Activated gamma-delta T cell treated with anti-CD3 and anti-CD28 coated beads, Interleukin-2, amount 50 U/mL, for 16 hours (primary cell): Measurements from ENCODE around the gene SETD2.

Experiments
- DNase-seq: peaks from one replicate; pipeline ENCODE4 v3.0.0-alpha.2; 2020; ENCODE audit warnings: low read depth

SETD2 gene

DNA sequence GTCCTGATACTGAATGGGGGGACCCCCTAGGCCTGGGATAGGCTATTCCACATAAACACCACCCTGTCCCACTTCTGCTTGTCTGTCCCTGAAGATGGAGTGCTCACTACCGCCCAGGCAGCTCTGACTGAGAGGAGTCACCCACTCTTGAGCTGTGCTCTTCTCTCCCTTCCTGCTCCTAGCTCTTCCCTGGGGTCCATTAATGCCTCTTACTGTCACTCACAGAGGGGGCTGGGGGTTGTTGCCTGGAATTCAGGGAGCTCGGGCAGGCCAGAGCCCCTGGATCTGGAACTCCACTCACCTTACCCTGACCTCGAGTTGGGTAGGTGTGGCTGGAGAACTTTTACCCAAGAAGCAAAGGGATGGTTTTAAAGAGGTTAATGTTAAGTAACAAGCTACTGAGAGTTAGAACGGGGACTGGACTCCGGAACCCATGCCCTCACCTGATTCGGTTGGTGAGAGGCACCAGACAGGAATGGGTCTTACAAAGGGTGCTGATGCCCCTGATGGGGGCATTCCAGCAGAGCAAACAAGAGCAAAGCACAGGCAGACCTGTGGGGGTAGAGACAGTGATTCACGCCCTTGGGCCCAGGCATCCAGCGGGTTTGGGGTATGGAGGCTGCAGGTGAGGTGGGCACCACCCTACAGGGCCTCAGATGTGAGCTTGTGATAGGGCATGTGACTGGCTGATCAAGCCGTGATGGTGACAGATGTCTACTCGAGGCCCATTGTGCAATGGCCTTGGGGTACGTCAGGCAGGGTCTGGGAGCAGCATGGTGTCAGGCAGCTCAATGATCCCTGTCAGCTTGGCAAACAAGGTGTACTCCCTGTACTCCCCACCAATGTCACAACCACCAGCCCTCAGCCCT is 179.1 kb downstream of the SETD2 start:
- no peak for DNase-seq

DNA sequence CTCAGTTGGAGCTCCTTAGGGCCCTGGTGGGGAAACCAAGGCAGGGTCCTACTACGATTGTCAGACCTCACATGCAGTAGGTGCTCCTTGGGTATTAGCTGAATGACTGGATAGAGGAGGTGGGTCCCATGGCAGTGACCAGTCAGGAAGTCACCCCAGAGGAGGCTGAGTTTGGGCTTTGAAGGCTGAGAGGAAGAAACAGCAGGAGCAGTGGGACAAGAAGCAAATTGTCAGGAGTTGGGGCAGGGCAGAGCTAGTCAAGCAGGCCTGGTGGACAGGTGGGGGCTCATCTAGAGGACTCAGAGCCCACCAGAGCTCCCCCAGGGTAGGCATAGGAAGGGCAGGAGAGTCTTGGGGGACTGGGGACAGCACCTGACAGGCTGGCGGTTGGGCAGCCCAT is 181.4 kb downstream of the SETD2 start:
- DNase-seq, result no peak

DNA sequence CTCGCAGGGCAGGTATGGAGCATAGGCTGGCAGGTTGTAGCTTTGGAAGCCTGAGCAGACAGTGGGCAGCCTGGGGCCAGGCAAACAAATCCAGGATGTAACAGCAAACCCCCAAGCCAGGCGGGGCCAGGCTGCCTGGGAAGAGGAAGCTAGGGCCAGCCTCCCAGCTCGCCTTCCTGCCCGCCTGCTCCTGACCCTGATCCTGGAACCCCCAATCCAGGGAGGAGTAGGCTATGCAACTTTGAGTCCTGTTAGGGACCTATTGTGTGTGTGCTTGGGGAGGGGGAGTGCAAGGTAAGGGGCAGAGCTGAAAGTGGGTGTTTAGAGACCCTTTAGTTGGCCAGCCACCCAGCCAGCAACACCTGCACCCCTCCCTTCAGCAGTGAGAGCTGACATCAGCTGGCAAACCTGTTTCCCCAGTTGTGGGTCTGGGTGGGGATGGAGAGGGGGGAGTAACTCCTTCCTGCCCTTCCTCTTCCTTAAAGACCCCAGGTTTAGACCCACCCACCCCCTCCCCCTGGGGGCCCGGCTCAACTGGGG is 181.9 kb downstream of the SETD2 start:
- DNase-seq, result no peak

DNA sequence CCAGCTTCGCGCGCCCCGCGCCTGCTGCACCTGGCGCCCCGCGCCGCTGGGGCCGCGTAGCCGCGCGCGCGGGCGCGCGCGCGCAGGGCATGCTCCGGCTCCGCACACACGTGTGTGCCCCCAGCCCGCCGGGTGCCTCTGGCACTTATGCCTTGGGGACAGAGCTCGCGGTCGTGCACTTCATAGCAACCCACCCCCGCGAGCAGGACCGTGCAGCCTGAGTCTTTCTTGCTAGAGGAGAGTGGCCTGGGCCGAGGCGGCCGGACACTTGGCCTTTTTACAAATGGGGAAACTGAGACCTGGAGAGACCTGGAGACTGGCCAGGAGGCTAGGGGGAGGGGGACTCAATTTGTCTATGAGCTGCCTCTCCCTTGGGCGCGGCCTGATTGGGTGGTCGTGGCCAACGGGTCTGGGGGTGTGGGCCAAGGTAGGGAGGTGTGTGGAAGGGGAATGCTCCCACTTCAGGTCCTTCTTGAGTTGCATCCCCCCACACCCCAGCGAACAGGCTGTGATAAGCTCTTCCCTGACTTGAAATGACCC is 183.9 kb downstream of the SETD2 start:
- no peak for DNase-seq

DNA sequence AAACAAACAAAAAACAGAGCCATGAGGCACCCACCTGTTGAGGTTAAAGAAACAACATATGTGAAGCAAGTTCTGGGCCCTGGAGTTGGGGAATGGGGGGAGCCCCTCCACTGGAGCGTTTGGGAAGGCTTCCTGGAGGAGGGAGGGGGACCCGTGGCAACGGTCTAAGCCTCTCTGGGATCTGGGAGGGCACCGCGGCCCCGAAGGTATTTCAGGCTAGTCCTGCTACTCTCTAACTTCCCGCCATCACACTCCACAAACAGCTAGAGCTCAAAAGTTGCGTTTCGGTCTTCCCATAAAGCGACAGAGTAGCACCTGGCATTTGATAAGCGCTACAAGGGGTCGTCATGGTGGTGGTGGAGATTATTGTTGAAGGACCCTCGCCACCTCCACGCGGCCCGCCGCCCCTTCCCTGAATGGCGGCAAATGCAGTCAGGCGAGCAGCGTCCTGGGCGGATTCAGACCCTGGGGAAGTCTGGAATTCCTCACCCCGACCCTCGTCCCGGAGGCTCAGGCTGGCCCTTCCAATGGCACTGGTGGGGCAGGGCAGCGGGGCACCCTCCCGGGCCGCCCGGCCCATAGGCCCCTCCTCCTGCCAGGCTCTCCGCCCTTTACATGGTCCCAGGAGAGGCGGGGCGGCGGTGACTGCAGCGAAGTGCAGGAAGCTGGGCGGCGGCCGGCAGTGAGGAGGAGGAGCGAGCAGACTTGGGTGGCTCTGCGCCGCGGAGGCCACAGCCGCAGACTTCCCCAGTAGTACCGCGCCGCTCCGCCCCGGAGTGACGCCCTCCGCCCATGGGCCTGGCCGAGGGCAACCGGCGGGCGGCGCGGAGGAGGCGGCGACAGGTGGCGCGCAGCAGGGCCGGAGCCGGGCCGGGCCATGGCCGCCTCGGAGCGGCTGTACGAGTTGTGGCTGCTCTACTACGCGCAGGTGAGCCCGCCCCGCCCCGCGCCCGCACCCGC is 184.6 kb downstream of the SETD2 start, which contains the start of gene NBEAL2:
NBEAL2 (plus strand) TSS at position 682 of the 960 bp plus-strand sequence; CDS start at position 878, 196 bp downstream.
- DNase-seq, result peak; percentile 92

DNA sequence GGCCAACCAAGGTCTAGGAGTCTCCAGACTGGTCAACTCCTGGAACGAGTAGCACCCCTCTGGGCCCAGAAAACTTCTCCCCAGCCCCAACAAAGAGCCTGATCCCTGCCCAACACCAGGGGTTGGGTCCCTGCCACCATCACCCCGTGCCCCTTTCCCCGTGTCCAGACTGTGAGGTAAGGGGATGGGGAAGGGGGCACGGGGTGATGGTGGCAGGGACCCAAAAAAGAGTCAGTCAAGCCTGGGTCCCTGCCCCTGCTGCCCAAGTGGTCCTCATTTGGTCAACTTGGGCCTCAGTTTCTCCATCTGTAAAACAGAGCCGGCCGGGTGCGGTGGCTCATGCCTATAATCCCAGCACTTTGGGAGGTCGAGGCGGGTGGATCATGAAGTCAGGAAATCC is 185.5 kb downstream of the SETD2 start:
- DNase-seq, result no peak

DNA sequence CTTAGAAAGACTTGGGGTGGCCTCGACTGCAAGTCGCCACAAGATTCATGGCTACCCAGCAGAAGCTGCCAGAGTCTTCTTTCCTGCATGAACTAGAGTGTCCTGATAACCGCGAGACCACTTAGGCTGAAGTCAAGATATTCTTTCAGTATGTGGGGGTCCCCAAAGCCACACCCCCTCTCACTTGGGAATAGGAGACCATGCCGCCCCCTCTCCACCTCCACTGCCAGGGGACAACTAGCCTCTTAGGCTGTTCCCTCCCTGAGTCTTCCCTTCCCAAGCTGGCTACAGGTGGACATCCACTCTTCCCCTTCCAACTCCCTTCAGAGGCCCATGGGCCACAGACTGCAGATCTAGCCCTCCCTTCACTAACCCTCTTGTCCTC is 186.1 kb downstream of the SETD2 start:
- no peak for DNase-seq

DNA sequence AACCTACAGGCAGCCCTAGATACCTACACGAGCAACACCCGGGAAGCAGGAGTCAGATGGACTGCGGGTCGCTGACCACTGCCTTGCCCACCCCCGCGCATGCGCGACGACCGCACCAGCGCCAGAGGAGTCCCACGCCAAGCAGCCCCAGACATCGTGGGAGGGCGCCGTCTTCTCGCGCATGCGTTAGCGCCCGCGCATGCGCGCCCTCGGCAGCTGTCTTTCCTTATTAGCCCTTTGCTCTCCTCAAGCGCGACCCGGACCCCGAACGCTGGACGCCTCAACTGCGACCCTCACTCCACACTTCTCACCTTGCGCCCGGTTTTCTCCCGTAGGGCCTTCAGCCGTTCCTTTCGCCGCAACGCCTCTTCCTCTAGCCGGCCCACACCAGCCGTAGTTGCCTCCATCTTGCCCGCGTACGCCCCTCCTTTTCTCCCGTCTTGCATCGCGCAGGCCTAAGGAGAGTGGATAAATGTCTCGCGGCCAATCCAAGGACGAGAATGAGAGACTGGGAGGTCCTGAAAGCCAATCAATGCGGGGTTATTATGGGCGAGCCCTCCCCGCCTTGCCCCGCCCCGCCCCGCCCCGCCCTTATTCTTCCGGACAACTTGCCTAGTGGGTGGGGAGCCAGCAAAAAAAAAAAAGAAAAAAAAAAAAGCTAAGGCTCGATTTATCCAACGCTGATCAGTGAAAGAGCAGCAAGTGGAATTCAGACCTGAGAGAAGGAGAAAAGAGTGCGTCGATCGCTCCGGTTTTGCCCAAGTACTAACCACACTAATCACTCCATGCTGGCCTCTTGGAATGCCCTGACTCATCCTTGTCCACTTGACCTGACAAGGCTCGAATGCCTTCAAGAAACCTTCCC is 187.4 kb downstream of the SETD2 start, which contains the start of gene CCDC12:
CCDC12 (minus strand) TSS at position 420 of the 865 bp plus-strand sequence; CDS start at position 407, 13 bp downstream.
- peak; percentile 90 for DNase-seq

DNA sequence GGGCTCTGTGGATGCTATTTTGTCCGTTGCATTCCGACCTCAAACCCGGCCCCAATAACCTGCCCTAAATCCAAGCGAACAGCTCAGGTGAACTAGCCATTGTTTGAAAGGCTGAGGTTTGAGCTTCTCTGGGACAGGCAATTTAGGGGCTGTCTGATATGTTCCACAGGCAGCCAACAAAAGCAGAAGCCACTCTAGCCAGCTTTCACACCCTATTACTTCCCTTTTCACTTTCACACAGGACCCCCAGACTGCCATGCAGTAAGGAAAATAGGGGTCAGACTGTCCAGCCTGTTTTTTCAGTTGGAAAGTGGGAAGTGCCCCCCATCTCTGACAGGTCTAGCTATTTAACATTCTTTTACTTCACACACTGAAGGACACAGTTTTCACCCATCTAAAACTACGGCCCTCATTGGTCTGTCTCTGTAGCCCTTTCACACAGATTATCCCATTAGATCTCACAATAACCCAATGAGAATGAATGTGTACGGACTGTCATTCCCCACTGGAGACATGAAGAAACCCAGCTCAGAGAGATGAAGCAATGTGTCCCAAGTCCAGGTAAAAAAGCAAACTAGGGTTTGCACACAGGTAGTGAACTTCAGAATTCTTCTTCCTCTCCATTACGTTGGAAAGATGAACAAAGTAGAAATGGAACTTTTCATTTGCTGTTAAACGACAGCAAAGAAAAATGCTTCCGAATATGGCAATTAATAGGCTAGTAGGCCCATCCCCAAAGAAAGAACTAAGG is 189.3 kb downstream of the SETD2 start:
- DNase-seq, result no peak

DNA sequence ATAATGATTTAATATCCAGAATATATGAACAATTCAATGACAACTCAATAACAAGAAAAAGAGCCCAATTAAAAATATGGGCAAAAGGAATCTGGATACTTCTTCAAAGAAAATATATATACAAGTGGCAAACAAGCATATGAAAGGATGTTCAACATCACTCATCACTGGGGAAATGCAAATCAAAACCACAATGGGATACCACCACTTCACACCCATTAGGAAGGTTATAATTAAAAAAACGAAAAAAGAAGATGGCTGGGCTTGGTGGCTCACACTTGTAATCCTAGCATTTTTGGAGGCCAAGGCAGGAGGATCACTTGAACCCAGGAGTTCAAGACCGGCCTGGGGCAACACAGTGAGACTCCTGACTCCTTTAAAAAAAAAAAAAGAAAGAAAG is 191.5 kb downstream of the SETD2 start:
- no peak for DNase-seq

DNA sequence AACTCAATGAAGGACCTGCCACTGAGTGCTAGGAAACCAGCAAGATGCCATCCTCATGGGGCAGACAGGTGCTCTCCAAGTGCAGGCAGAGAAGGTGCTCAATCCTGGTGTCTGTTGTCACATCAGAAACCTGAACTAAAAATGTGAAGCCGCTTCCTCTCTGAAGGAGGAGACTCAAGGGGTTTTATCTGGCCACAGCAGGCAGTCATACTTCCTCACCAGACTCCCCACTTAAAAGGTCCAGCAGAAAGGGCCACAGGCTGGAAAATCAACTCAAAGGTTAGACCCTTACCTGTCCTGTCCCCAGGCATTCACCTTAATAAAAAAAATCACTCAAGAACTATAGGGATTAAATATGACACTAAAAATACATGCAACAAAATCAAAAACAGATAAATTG is 192.2 kb downstream of the SETD2 start:
- no peak for DNase-seq

DNA sequence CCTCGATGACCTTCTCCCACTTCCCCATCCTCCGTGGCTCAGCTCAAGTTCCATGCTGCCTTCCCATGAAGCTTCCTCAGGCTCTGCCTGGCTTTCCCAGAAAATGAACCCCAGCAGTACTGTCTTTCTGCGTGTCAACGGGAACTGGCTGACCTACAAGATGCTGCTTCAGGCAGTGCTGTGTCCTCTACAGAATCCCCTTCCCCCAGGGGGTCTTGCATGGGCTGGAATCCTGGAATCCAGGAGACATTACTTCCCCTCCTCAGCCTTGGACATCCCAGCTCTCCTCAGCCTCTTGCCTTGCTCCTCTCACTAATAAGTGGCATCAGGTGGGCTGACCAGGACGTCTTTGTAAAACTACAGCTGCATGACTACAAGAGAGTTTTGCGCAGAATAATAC is 192.8 kb downstream of the SETD2 start:
- no peak for DNase-seq

DNA sequence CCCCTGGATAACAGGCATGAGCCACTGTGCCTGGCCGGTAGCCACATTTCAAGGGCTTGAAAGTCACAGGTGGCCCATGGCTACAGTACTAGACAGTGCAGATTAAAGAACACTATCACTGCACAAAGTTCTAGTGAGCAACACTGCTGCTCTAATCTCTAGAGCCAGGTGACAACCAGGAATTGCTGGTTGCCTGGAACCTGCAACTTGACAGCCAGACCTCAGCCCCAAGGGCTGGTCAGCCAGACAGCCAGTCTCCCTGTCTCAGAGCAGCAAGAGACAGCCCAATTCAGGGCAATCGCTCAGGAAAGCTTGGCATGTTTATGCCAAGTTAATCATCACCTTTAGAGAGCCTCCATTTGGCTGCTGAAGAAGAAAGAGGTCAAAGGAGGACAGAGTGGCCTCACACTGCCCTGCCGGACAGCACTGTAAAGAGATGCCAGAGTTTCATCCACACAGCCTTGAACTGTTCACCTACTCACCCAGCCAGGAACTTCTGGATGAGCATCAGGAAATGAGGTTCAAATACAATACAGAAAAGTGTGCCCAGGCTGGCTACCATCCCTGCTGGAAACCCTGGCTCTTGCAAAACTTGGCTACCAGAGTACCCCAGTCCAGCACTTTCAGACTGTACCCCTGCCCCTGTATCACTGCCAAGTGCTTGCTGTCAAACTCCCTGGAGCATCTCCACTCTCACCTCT is 193.4 kb downstream of the SETD2 start:
- no peak for DNase-seq

DNA sequence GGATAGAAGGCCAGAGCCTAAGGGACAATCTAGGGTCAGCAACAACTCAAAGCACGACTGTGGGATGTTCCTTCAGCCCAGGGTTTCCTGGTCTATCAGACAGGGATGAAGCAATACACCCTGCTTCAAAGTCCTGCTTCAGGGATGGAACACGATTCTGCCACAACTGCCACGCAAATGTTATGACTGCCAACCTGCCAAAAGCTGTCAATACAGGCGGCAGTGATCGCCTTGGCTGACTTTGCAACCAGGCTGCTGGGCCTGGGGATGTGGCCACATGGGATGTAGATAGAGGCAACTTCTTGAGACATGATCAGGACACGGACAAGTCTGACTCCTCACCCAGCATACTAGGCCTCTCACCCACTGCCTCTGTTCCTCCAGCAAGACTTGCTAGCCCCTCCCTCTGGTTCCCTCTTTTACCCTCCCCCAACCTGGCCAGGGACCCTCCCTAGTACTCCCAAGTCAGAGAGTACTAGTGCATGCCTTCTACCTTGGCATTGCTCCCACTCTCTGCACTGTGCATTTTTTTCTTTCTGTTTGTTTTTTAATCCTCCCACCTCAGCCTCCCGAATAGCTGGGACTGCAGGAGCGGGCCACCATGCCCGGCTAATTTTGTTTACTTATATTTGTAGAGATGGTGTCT is 195.0 kb downstream of the SETD2 start:
- no peak for DNase-seq

DNA sequence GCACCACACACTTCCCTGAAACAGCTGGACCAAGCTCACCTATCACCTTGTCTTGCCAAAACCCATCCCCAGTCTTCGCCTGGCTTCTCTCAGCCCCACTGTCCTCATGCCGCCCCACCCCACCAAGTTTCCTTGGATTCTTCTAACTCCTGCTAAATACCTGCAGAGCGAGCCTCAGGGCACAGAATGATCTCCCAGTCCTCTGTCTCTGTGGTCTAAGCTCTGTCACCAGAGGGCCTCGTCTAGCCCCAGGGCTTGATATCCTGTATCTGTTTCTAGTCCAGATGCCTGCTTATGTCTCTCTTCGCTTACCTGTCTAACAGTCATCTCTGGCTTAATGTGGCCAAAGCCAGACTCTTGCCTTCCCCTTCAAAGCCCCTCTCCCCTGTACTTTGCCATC is 197.1 kb downstream of the SETD2 start:
- DNase-seq, result no peak
